ENCODE measurements around the gene AGAP1. TPM values are rescaled to one million over a fixed set of nuclear protein-coding genes. Genes with fewer than 3 reads are reported as not detected.

AGAP1 gene
- total RNA-seq, 3 donors from 2014 or later (not counting 1 experiment from before 2014, with no cell fraction given): 42.0 to 56.4 (median 45.7) TPM

GRCh38 chr2:235583144-235583543, 89.3 kb downstream of the AGAP1 start:
- Histone ChIP-seq H3K27ac (ENCODE audit: low read length) (no peak overlapping the region), H3K4me3 (ENCODE audit: low read length) (no peak overlapping the region), H3K36me3 (ENCODE audit: control insufficient read depth, insufficient read depth, low read length) (no peaks in the 10 kb centered on the region), H3K9me3 (ENCODE audit: control insufficient read depth, insufficient read depth, low read length) (no peaks in the 10 kb centered on the region), H3K4me1 (ENCODE audit: control insufficient read depth, insufficient read depth, low read length) (no peaks in the 10 kb centered on the region), H3K27me3 (ENCODE audit: control insufficient read depth, insufficient read depth, low read length) (no peaks in the 10 kb centered on the region)
- TF ChIP-seq, protein P1, sequence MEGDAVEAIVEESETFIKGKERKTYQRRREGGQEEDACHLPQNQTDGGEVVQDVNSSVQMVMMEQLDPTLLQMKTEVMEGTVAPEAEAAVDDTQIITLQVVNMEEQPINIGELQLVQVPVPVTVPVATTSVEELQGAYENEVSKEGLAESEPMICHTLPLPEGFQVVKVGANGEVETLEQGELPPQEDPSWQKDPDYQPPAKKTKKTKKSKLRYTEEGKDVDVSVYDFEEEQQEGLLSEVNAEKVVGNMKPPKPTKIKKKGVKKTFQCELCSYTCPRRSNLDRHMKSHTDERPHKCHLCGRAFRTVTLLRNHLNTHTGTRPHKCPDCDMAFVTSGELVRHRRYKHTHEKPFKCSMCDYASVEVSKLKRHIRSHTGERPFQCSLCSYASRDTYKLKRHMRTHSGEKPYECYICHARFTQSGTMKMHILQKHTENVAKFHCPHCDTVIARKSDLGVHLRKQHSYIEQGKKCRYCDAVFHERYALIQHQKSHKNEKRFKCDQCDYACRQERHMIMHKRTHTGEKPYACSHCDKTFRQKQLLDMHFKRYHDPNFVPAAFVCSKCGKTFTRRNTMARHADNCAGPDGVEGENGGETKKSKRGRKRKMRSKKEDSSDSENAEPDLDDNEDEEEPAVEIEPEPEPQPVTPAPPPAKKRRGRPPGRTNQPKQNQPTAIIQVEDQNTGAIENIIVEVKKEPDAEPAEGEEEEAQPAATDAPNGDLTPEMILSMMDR (IDR thresholded peaks at IDR 0.05): no peak
- intact Hi-C loops (cut with micrococcal nuclease): no loop called here
- DNase-seq (no peak), ATAC-seq (no peak)
- Mint-ChIP-seq H3K9me3 (no peaks in the 10 kb centered on the region), H3K4me3 (no peak overlapping the region), H3K27ac (no peak overlapping the region), H3K36me3 (no peaks in the 10 kb centered on the region), H3K4me1 (no peaks in the 10 kb centered on the region), H3K27me3 (ENCODE audit: low read depth in 2 of 2) (peaks cover 4 to 14% of the 10 kb centered on the region in 2 donors)
- 89% methylated on average over 6 of the region's 6 CpGs for WGBS (ENCODE audit: insufficient coverage)

- Histone ChIP-seq H3K27ac (ENCODE audit: low read length) (no peak overlapping the region), H3K4me3 (ENCODE audit: low read length) (no peak overlapping the region), H3K36me3 (ENCODE audit: control insufficient read depth, insufficient read depth, low read length) (no peaks in the 10 kb centered on the region), H3K9me3 (ENCODE audit: control insufficient read depth, insufficient read depth, low read length) (no peaks in the 10 kb centered on the region), H3K4me1 (ENCODE audit: control insufficient read depth, insufficient read depth, low read length) (no peaks in the 10 kb centered on the region), H3K27me3 (ENCODE audit: control insufficient read depth, insufficient read depth, low read length) (no peaks in the 10 kb centered on the region)
- ATAC-seq (no peak), DNase-seq (no peak)
- Mint-ChIP-seq H3K9me3 (no peaks in the 10 kb centered on the region), H3K27me3 (ENCODE audit: low read depth in 2 of 2) (peaks cover 6 to 14% of the 10 kb centered on the region in 2 donors), H3K36me3 (no peaks in the 10 kb centered on the region), H3K27ac (no peak overlapping the region), H3K4me1 (no peaks in the 10 kb centered on the region), H3K4me3 (no peak overlapping the region)
- TF ChIP-seq, protein P1 (IDR thresholded peaks at IDR 0.05): no peak
- WGBS (ENCODE audit: insufficient coverage): 80% methylated on average over 8 of the region's 8 CpGs
- intact Hi-C loops (cut with micrococcal nuclease): no loop called here
Observed at GRCh38 chr2:235583925-235584637, 90.2 kb downstream of the AGAP1 start.

GRCh38 chr2:235584638-235585007, 90.8 kb downstream of the AGAP1 start:
- Histone ChIP-seq H3K27ac (ENCODE audit: low read length) (no peak overlapping the region), H3K4me1 (ENCODE audit: control insufficient read depth, insufficient read depth, low read length) (no peaks in the 10 kb centered on the region), H3K27me3 (ENCODE audit: control insufficient read depth, insufficient read depth, low read length) (no peaks in the 10 kb centered on the region), H3K36me3 (ENCODE audit: control insufficient read depth, insufficient read depth, low read length) (no peaks in the 10 kb centered on the region), H3K9me3 (ENCODE audit: control insufficient read depth, insufficient read depth, low read length) (no peaks in the 10 kb centered on the region), H3K4me3 (ENCODE audit: low read length) (no peak overlapping the region)
- H3K4me1 Mint-ChIP-seq: no peaks in the 10 kb centered on the region
- ATAC-seq (no peak), DNase-seq (no peak)
- no peak overlapping the region for H3K4me3 Mint-ChIP-seq
- peaks cover 9 to 14% of the 10 kb centered on the region in 2 donors for H3K27me3 Mint-ChIP-seq (ENCODE audit: low read depth in 2 of 2)
- TF ChIP-seq, protein P1 (IDR thresholded peaks at IDR 0.05): no peak
- intact Hi-C loops (cut with micrococcal nuclease): no loop called here
- WGBS (ENCODE audit: insufficient coverage): 85% methylated on average over 10 of the region's 10 CpGs
- no peak overlapping the region for H3K27ac Mint-ChIP-seq
- no peaks in the 10 kb centered on the region for H3K36me3 Mint-ChIP-seq
- no peaks in the 10 kb centered on the region for H3K9me3 Mint-ChIP-seq

DNA sequence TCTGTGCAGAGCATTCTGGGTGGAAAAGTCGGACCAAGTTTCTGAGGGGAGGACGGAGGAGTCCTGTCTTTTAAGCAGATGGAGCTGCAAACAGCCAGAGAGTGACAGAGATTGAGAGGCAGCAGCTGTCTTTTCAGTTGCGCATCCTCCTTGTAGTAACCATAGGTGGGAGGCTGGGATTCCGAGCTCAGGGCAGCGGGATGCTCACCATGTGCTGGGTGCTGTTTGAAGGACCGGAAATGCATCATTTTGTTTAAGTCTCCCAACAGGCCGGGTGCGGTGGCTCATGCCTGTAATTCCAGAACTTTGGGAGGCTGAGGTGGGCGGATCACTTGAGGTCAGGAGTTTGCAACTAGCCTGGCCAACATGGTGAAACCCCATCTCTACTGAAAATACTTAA, 93.4 kb downstream of the AGAP1 start:
- H3K4me1 Mint-ChIP-seq: no peaks in the 10 kb centered on the region
- H3K27me3 Mint-ChIP-seq (ENCODE audit: low read depth in 2 of 2): peaks cover 7 to 12% of the 10 kb centered on the region in 2 donors
- H3K4me3 Mint-ChIP-seq: no peak overlapping the region
- ATAC-seq (no peak), DNase-seq (no peak)
- intact Hi-C loops (cut with micrococcal nuclease): no loop called here
- Histone ChIP-seq H3K36me3 (ENCODE audit: control insufficient read depth, insufficient read depth, low read length) (no peaks in the 10 kb centered on the region), H3K9me3 (ENCODE audit: control insufficient read depth, insufficient read depth, low read length) (no peaks in the 10 kb centered on the region), H3K4me3 (ENCODE audit: low read length) (no peak overlapping the region), H3K27me3 (ENCODE audit: control insufficient read depth, insufficient read depth, low read length) (no peaks in the 10 kb centered on the region), H3K4me1 (ENCODE audit: control insufficient read depth, insufficient read depth, low read length) (no peaks in the 10 kb centered on the region), H3K27ac (ENCODE audit: low read length) (no peak overlapping the region)
- H3K36me3 Mint-ChIP-seq: no peaks in the 10 kb centered on the region
- H3K9me3 Mint-ChIP-seq: no peaks in the 10 kb centered on the region
- TF ChIP-seq, protein P1 (IDR thresholded peaks at IDR 0.05): no peak
- no peak overlapping the region for H3K27ac Mint-ChIP-seq
- 92% methylated on average over 9 of the region's 9 CpGs for WGBS (ENCODE audit: insufficient coverage)

Data from natural killer cell (primary cell).